A673 (cell line): ENCODE data around the gene ACYP2. TPM values are rescaled to one million over a fixed set of nuclear protein-coding genes. Genes with fewer than 3 reads are reported as not detected.

Source experiments
- BruUV-seq: library from RNA; stranded (reverse); fragments of 400-500 nt; replicated peaks from 2 replicates; lab custom pipeline; 2021; lab: Mats Ljungman, UMichigan
- CTCF ChIA-PET: fragments of 300-600 bp; sonication (Branson Sonifier 250); formaldehyde crosslinking; loops from one replicate; lab custom pipeline; 2022; ENCODE audit warnings: antibody characterized with exemption; lab: Charles Lee
- POLR2A ChIA-PET: fragments of 300-600 bp; sonication (Branson Sonifier 250); formaldehyde crosslinking; loops from one replicate; lab custom pipeline; 2022; ENCODE audit warnings: antibody characterized with exemption; ENCODE audit not compliant: low non-redundant PET; lab: Charles Lee
- DNase-seq: peaks from one replicate; pipeline ENCODE4 v3.0.0-alpha.2; 2015; ENCODE audit warnings: low spot score
- H3K27ac ChIP-seq: fragments of 200-600 bp; sonication (generic); 2 replicates; pipeline ENCODE4 v1.5.1; 2016; ENCODE audit warnings: mixed run types, low read depth, mild to moderate bottlenecking, mixed read lengths, antibody characterized with exemption, low read length; ENCODE audit not compliant: poor library complexity, severe bottlenecking
- H3K27me3 ChIP-seq: fragments of 200-600 bp; sonication (generic); replicated peaks from 2 replicates; pipeline ENCODE4 v1.6.1; 2017; ENCODE audit warnings: mixed run types, low read depth, mild to moderate bottlenecking, mixed read lengths, antibody characterized with exemption, low read length; ENCODE audit not compliant: insufficient read depth, poor library complexity
- H3K36me3 ChIP-seq: fragments of 200-600 bp; sonication (generic); 2 replicates; pipeline ENCODE4 v1.6.1; 2016; ENCODE audit warnings: mixed run types, mild to moderate bottlenecking, mixed read lengths, antibody characterized with exemption, low read length; ENCODE audit not compliant: insufficient read depth, poor library complexity, severe bottlenecking
- H3K4me1 ChIP-seq: fragments of 200-600 bp; sonication (generic); 2 replicates; pipeline ENCODE4 v1.6.1; 2017; ENCODE audit warnings: mixed run types, mild to moderate bottlenecking, mixed read lengths, antibody characterized with exemption, low read length; ENCODE audit not compliant: insufficient read depth, poor library complexity, severe bottlenecking
- H3K4me3 ChIP-seq: fragments of 200-600 bp; sonication (generic); 2 replicates; pipeline ENCODE4 v1.5.1; 2016; ENCODE audit warnings: low read depth, mixed run types, mild to moderate bottlenecking, mixed read lengths, low read length; ENCODE audit not compliant: poor library complexity, severe bottlenecking
- H3K9me3 ChIP-seq: fragments of 200-600 bp; sonication (generic); 2 replicates; pipeline ENCODE4 v1.6.1; 2016; ENCODE audit warnings: mixed run types, low read depth, mild to moderate bottlenecking, mixed read lengths, antibody characterized with exemption, low read length; ENCODE audit not compliant: poor library complexity, severe bottlenecking
- EZH2 ChIP-seq: fragments of 200-600 bp; sonication (generic); IDR thresholded peaks from 2 replicates; pipeline ENCODE4 v1.6.1; 2017; ENCODE audit warnings: borderline replicate concordance, low read depth, mild to moderate bottlenecking, mixed read lengths, antibody characterized with exemption, low read length; ENCODE audit not compliant: poor library complexity, severe bottlenecking
- intact Hi-C: fragments of 100-400 bp; cut with micrococcal nuclease; formaldehyde crosslinking; loops from one replicate; pipeline ENCODE4 v1.10.0; 2022; ENCODE audit not compliant: unreplicated experiment
- total RNA-seq: library from RNA; stranded (reverse); gene quantifications from 2 replicates; pipeline ENCODE4 v1.2.3, GENCODE V29; 2021
- TF ChIP-seq, protein P1 (sequence below): fragments of 300-800, 200-600 bp; sonication (generic); conservative IDR thresholded peaks from 2 replicates; pipeline ENCODE4 v1.5.1; 2017; ENCODE audit warnings: low read depth, mild to moderate bottlenecking, antibody characterized with exemption, low read length, moderate library complexity, mixed read lengths

Gene ACYP2
- total RNA-seq, 1 experiment from 2014 or later: 10.1 TPM

DNA sequence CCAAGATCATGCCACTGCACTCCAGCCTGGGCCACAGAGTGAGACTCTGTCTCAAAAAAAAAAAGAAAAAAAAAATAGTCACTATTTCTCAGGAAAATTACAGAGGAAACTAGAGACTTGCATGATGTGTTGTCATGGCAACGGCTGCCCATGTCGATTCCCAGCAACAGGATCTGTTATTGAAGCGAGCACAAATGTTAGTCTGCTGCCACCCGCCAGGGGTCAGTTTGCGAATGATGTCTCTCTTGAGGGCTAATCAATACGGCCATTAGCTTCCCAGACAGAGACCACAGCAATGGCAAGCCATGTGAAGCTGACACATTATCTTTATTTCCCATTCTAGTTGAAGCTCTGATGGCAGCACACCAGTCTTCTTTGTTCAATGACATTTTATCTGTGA is 32.4 kb upstream of the ACYP2 start:
- Histone ChIP-seq H3K27ac (no peak overlapping the region), H3K4me3 (no peak overlapping the region), H3K9me3 (no peaks in the 10 kb centered on the region), H3K4me1 (no peaks in the 10 kb centered on the region), H3K27me3 (no peaks in the 10 kb centered on the region), H3K36me3 (no peaks in the 10 kb centered on the region)
- no peak for DNase-seq
- ChIA-PET CTCF (no interaction called here), POLR2A (no interaction called here)
- no TSS peak for BruUV-seq
- intact Hi-C loops: no loop called here
- no peak for TF ChIP-seq EZH2
- TF ChIP-seq, protein P1, sequence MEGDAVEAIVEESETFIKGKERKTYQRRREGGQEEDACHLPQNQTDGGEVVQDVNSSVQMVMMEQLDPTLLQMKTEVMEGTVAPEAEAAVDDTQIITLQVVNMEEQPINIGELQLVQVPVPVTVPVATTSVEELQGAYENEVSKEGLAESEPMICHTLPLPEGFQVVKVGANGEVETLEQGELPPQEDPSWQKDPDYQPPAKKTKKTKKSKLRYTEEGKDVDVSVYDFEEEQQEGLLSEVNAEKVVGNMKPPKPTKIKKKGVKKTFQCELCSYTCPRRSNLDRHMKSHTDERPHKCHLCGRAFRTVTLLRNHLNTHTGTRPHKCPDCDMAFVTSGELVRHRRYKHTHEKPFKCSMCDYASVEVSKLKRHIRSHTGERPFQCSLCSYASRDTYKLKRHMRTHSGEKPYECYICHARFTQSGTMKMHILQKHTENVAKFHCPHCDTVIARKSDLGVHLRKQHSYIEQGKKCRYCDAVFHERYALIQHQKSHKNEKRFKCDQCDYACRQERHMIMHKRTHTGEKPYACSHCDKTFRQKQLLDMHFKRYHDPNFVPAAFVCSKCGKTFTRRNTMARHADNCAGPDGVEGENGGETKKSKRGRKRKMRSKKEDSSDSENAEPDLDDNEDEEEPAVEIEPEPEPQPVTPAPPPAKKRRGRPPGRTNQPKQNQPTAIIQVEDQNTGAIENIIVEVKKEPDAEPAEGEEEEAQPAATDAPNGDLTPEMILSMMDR: no peak

GRCh38 chr2:54083445-54083844 is 32.0 kb upstream of the ACYP2 start:
- BruUV-seq: no TSS peak
- Histone ChIP-seq H3K27me3 (no peaks in the 10 kb centered on the region), H3K4me1 (no peaks in the 10 kb centered on the region), H3K27ac (no peak overlapping the region), H3K9me3 (no peaks in the 10 kb centered on the region), H3K36me3 (no peaks in the 10 kb centered on the region), H3K4me3 (no peak overlapping the region)
- ChIA-PET CTCF (no interaction called here), POLR2A (no interaction called here)
- TF ChIP-seq, protein P1: no peak
- TF ChIP-seq EZH2: no peak
- intact Hi-C loops: no loop called here
- no peak for DNase-seq

DNA sequence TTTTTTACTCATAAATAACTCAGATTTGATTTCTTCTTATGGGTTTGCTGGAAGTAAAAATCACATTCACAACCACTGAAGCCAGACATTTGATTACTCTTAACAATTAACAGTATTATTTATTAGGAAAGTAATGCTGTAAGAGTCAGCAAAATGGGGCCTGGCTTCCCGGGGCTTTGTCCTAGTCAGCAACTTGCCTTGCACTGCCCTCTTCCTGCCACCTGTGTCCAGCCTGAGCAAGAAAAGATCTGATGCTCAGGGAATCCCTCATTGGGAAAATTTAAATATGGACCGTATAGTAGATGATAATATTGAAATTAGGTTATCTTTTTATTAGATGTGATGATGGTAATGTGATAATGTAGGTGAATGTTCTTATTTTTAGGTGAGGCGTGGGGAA is 30.8 kb upstream of the ACYP2 start:
- BruUV-seq: no TSS peak
- CTCF ChIA-PET: no interaction called here
- no peak overlapping the region for H3K27ac ChIP-seq
- intact Hi-C loops: no loop called here
- DNase-seq: no peak
- no peaks in the 10 kb centered on the region for H3K4me1 ChIP-seq
- no peak overlapping the region for H3K4me3 ChIP-seq
- TF ChIP-seq, protein P1: no peak
- no peak for TF ChIP-seq EZH2
- no peaks in the 10 kb centered on the region for H3K36me3 ChIP-seq
- H3K9me3 ChIP-seq: no peaks in the 10 kb centered on the region
- H3K27me3 ChIP-seq: no peaks in the 10 kb centered on the region
- POLR2A ChIA-PET: no interaction called here
